ENCODE data around the gene SERPINB4. TPM values are rescaled to one million over a fixed set of nuclear protein-coding genes. Genes with fewer than 3 reads are reported as not detected.
"Not testable (repeated sequence)": the region's sequence is repeated elsewhere in the genome, so short reads cannot be mapped to it uniquely, and the experiment has no call there.

The SERPINB4 gene
- total RNA-seq, 1 donor from 2014 or later = not detected

- H3K9me3 ChIP-seq, ATAC-seq: not testable (repeated sequence)
Observed at GRCh38 chr18:63650271-63650670, 6.2 kb upstream of the SERPINB4 start.

GRCh38 chr18:63648241-63648640 lies 4.2 kb upstream of the SERPINB4 start:
- intact Hi-C loops (cut with DNase I) = no loop called here
- Histone ChIP-seq H3K4me3 (no peak overlapping the region), H3K27me3 (no peaks in the 10 kb centered on the region), H3K9me3 (no peaks in the 10 kb centered on the region), H3K27ac (no peak overlapping the region), H3K4me1 (no peaks in the 10 kb centered on the region), H3K36me3 (no peaks in the 10 kb centered on the region)
- ATAC-seq (no peak), DNase-seq (no peak)
- no peak for TF ChIP-seq CTCF (IDR thresholded peaks at IDR 0.05)

More at GRCh38 chr18:63650271-63650670, 6.2 kb upstream of the SERPINB4 start:
- H3K36me3 ChIP-seq; DNase-seq; H3K4me1 ChIP-seq; H3K27ac ChIP-seq; intact Hi-C loops (cut with DNase I); H3K4me3 ChIP-seq; H3K27me3 ChIP-seq: not testable (repeated sequence)

GRCh38 chr18:63646936-63647335 lies 2.9 kb upstream of the SERPINB4 start:
- no peak overlapping the region for H3K4me3 ChIP-seq
- no peaks in the 10 kb centered on the region for H3K27me3 ChIP-seq
- no peak overlapping the region for H3K27ac ChIP-seq
- H3K4me1 ChIP-seq = no peaks in the 10 kb centered on the region
- intact Hi-C loops (cut with DNase I) = no loop called here
- no peak for ATAC-seq
- DNase-seq = no peak
- no peaks in the 10 kb centered on the region for H3K9me3 ChIP-seq
- TF ChIP-seq CTCF (IDR thresholded peaks at IDR 0.05) = no peak
- H3K36me3 ChIP-seq = no peaks in the 10 kb centered on the region

- DNase-seq; ATAC-seq; H3K36me3 ChIP-seq; H3K27ac ChIP-seq; H3K9me3 ChIP-seq; intact Hi-C loops (cut with DNase I); H3K27me3 ChIP-seq; H3K4me3 ChIP-seq; H3K4me1 ChIP-seq: not testable (repeated sequence)
Observed at GRCh38 chr18:63644694-63645093, 638 bp upstream of the SERPINB4 start.

- ATAC-seq; H3K9me3 ChIP-seq; H3K27me3 ChIP-seq; DNase-seq; H3K4me1 ChIP-seq; H3K36me3 ChIP-seq; H3K27ac ChIP-seq; intact Hi-C loops (cut with DNase I); H3K4me3 ChIP-seq: not testable (repeated sequence)
Observed at GRCh38 chr18:63642668-63643356, 1.2 kb downstream of the SERPINB4 start.

- H3K27me3 ChIP-seq; H3K4me3 ChIP-seq; H3K4me1 ChIP-seq; H3K27ac ChIP-seq; intact Hi-C loops (cut with DNase I); H3K9me3 ChIP-seq; ATAC-seq; H3K36me3 ChIP-seq; DNase-seq: not testable (repeated sequence)
Observed at GRCh38 chr18:63641157-63641680, 2.8 kb downstream of the SERPINB4 start.

- DNase-seq (no peak), ATAC-seq (no peak)
- Histone ChIP-seq H3K27ac (no peak overlapping the region), H3K4me3 (no peak overlapping the region), H3K9me3 (no peaks in the 10 kb centered on the region), H3K36me3 (no peaks in the 10 kb centered on the region), H3K27me3 (no peaks in the 10 kb centered on the region), H3K4me1 (no peaks in the 10 kb centered on the region)
- intact Hi-C loops (cut with DNase I) = no loop called here
- TF ChIP-seq CTCF (IDR thresholded peaks at IDR 0.05) = no peak
Observed at GRCh38 chr18:63637703-63638102, 6.4 kb downstream of the SERPINB4 start.

- TF ChIP-seq CTCF (IDR thresholded peaks at IDR 0.05) = no peak
- H3K4me1 ChIP-seq = no peaks in the 10 kb centered on the region
- ATAC-seq (no peak), DNase-seq (no peak)
- peaks cover 12% of the 10 kb centered on the region for H3K9me3 ChIP-seq
- H3K36me3 ChIP-seq = no peaks in the 10 kb centered on the region
- intact Hi-C loops (cut with DNase I) = no loop called here
- H3K4me3 ChIP-seq = no peak overlapping the region
- H3K27ac ChIP-seq = no peak overlapping the region
- no peaks in the 10 kb centered on the region for H3K27me3 ChIP-seq
Observed at GRCh38 chr18:63627819-63628218, 16.2 kb downstream of the SERPINB4 start.
